ENCODE data around the gene GZMH. TPM values are rescaled to one million over a fixed set of nuclear protein-coding genes. Genes with fewer than 3 reads are reported as not detected.
"Not testable (repeated sequence)": the region's sequence is repeated elsewhere in the genome, so short reads cannot be mapped to it uniquely, and the experiment has no call there.

Gene GZMH
- total RNA-seq (2014; rRNA removed; shearing (Covaris generic)): not detected in 2 replicates
- not detected in 2 replicates for polyA plus RNA-seq (2015; cell fraction: cytosol; rRNA removed)
- not detected in 2 replicates for polyA plus RNA-seq (2015; cell fraction: nucleus; rRNA removed)

- in situ Hi-C loops (cut with HindIII; ENCODE audit: low pct_unique_long_range_greater_than_20kb, low sequenced_read_pairs): no loop called here
- DNase-seq (ENCODE audit: low read depth, low spot score): no peak
Measured at GRCh38 chr14:24609655-24610344, at the start of gene GZMH. TSS of gene GZMH (minus strand) at chr14:24609685. CDS start at chr14:24609613, 72 bp downstream.

- in situ Hi-C loops (cut with HindIII; ENCODE audit: low pct_unique_long_range_greater_than_20kb, low sequenced_read_pairs); DNase-seq (ENCODE audit: low read depth, low spot score): not testable (repeated sequence)
Measured at GRCh38 chr14:24648361-24648760, 38.9 kb upstream of the GZMH start.

- in situ Hi-C loops (cut with HindIII; ENCODE audit: low pct_unique_long_range_greater_than_20kb, low sequenced_read_pairs): no loop called here
- DNase-seq (ENCODE audit: low read depth, low spot score): no peak
Measured at GRCh38 chr14:24639905-24640304, 30.4 kb upstream of the GZMH start.

GRCh38 chr14:24639270-24639669, 29.8 kb upstream of the GZMH start:
- no peak for DNase-seq (ENCODE audit: low read depth, low spot score)
- in situ Hi-C loops (cut with HindIII; ENCODE audit: low pct_unique_long_range_greater_than_20kb, low sequenced_read_pairs): no loop called here

- DNase-seq (ENCODE audit: low read depth, low spot score): no peak
- in situ Hi-C loops (cut with HindIII; ENCODE audit: low pct_unique_long_range_greater_than_20kb, low sequenced_read_pairs): no loop called here
Measured at GRCh38 chr14:24634158-24634557, 24.7 kb upstream of the GZMH start, which contains the start of gene GZMB. TSS of gene GZMB (minus strand) at chr14:24634190. CDS start at chr14:24634160, 30 bp downstream.

- in situ Hi-C loops (cut with HindIII; ENCODE audit: low pct_unique_long_range_greater_than_20kb, low sequenced_read_pairs): no loop called here
- no peak for DNase-seq (ENCODE audit: low read depth, low spot score)
Measured at GRCh38 chr14:24633353-24633752, 23.9 kb upstream of the GZMH start.

- in situ Hi-C loops (cut with HindIII; ENCODE audit: low pct_unique_long_range_greater_than_20kb, low sequenced_read_pairs): no loop called here
- no peak for DNase-seq (ENCODE audit: low read depth, low spot score)
Measured at GRCh38 chr14:24632761-24633160, 23.3 kb upstream of the GZMH start.

- no peak for DNase-seq (ENCODE audit: low read depth, low spot score)
- in situ Hi-C loops (cut with HindIII; ENCODE audit: low pct_unique_long_range_greater_than_20kb, low sequenced_read_pairs): no loop called here
Measured at GRCh38 chr14:24632336-24632735, 22.9 kb upstream of the GZMH start.

- no peak for DNase-seq (ENCODE audit: low read depth, low spot score)
- in situ Hi-C loops (cut with HindIII; ENCODE audit: low pct_unique_long_range_greater_than_20kb, low sequenced_read_pairs): no loop called here
Measured at GRCh38 chr14:24631749-24632335, 22.4 kb upstream of the GZMH start.

- DNase-seq (ENCODE audit: low read depth, low spot score): no peak
- in situ Hi-C loops (cut with HindIII; ENCODE audit: low pct_unique_long_range_greater_than_20kb, low sequenced_read_pairs): no loop called here
Measured at GRCh38 chr14:24630872-24631477, 21.5 kb upstream of the GZMH start.

GRCh38 chr14:24630087-24630871, 20.8 kb upstream of the GZMH start:
- no peak for DNase-seq (ENCODE audit: low read depth, low spot score)
- in situ Hi-C loops (cut with HindIII; ENCODE audit: low pct_unique_long_range_greater_than_20kb, low sequenced_read_pairs): no loop called here

- DNase-seq (ENCODE audit: low read depth, low spot score): no peak
- in situ Hi-C loops (cut with HindIII; ENCODE audit: low pct_unique_long_range_greater_than_20kb, low sequenced_read_pairs): no loop called here
Measured at GRCh38 chr14:24629521-24629920, 20.0 kb upstream of the GZMH start.

- no peak for DNase-seq (ENCODE audit: low read depth, low spot score)
- in situ Hi-C loops (cut with HindIII; ENCODE audit: low pct_unique_long_range_greater_than_20kb, low sequenced_read_pairs): no loop called here
Measured at GRCh38 chr14:24613747-24614146, 4.3 kb upstream of the GZMH start.

- in situ Hi-C loops (cut with HindIII; ENCODE audit: low pct_unique_long_range_greater_than_20kb, low sequenced_read_pairs): no loop called here
Measured at GRCh38 chr14:24613241-24613640, 3.8 kb upstream of the GZMH start.

GRCh38 chr14:24612196-24612595, 2.7 kb upstream of the GZMH start:
- in situ Hi-C loops (cut with HindIII; ENCODE audit: low pct_unique_long_range_greater_than_20kb, low sequenced_read_pairs): no loop called here
- DNase-seq (ENCODE audit: low read depth, low spot score): no peak

More at GRCh38 chr14:24613241-24613640, 3.8 kb upstream of the GZMH start:
- DNase-seq (ENCODE audit: low read depth, low spot score): peak; percentile 27

- DNase-seq (ENCODE audit: low read depth, low spot score): no peak
- in situ Hi-C loops (cut with HindIII; ENCODE audit: low pct_unique_long_range_greater_than_20kb, low sequenced_read_pairs): no loop called here
Measured at GRCh38 chr14:24607635-24608514, 1.6 kb downstream of the GZMH start.

- in situ Hi-C loops (cut with HindIII; ENCODE audit: low pct_unique_long_range_greater_than_20kb, low sequenced_read_pairs): no loop called here
- DNase-seq (ENCODE audit: low read depth, low spot score): no peak
Measured at GRCh38 chr14:24607081-24607480, 2.4 kb downstream of the GZMH start.

Data from SK-MEL-5 (cell line).